GM18517 (cell line): ENCODE results near the gene EIF2AK3.
"Not testable (repeated sequence)": the region's sequence is repeated elsewhere in the genome, so short reads cannot be mapped to it uniquely, and the experiment has no call there.

Source experiments
- ATAC-seq: cut with Tn5 transposase; IDR thresholded peaks from one replicate; pipeline ENCODE4 v1.9.1; 2021; ENCODE audit warnings: mild to moderate bottlenecking, moderate library complexity; ENCODE audit not compliant: unreplicated experiment

EIF2AK3 gene

DNA sequence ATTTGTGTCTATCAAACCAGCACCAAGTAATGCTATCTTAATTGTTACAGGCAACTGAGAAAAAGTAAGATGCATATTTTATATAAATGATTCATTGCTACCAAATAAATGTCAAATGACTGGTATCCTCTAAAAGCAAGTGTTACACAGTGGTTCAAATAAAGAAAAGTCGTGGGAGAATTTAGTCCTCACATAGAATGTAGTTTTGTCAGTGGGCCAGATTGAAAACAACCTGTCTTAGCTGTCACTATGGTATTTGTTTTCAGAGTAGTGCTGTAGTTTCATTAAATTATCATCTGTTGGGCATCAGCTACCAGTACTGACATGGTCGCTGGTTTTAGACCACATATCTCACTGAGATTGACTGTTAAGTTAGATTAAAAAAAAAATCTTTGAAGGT is 10.2 kb upstream of the EIF2AK3 start:
- no peak for ATAC-seq

DNA sequence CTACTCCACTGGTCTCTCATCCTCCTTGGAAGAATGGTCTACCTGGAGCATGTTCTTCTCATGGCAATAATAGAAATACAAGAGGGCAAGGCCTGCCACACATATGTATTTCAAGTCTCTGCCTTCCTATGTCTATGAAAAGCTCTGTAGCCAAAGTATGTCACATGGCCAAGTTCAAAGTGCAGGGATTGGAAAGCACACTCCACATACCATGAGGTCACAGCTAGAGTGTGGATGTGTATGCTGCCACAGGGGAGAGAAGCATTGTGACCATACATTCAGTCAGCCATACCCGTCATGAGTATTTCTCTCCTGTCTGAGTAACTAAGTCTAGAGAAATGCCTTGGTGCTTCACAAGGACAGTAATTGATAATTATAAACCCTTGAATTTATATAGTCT is 8.8 kb upstream of the EIF2AK3 start:
- ATAC-seq: no peak

GRCh38 chr2:88632569-88632968 is 5.3 kb upstream of the EIF2AK3 start:
- no peak for ATAC-seq

GRCh38 chr2:88628571-88628939 is 1.3 kb upstream of the EIF2AK3 start:
- ATAC-seq: no peak

DNA sequence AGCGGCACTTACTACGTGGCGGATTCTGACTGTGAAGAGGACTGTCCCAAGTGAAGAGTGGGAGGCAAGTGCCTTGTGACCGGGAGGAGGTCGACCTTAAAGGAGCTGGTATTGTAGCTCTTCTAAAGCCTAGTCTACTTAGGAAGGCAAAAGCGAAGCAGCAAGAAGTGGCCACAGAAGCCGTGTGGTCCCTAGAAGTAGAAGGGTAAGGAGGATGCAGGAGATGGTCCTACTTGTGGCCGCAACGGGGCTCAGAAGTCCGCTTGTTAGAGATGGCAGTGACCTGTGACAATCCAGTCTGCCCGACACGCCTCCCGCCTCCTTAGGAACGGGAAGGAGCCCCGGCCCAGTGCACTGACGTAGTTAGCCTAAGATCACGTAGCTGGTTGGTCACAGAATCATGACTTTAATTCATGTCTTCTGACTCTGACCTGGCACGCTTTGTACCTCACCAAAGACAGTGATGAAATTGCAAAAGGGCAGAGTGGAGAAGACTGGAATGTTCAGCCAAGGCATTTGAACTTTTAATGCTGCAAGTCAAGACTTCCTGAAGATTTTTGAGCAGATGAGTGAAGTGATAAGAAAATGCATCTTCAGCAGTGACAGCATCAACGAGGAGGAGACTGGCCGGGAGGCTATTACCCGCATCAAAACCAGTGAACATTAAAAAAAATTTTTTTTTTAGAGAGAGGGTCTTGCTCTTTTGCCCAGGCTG is 749 bp upstream of the EIF2AK3 start:
- peak; percentile 38 for ATAC-seq

DNA sequence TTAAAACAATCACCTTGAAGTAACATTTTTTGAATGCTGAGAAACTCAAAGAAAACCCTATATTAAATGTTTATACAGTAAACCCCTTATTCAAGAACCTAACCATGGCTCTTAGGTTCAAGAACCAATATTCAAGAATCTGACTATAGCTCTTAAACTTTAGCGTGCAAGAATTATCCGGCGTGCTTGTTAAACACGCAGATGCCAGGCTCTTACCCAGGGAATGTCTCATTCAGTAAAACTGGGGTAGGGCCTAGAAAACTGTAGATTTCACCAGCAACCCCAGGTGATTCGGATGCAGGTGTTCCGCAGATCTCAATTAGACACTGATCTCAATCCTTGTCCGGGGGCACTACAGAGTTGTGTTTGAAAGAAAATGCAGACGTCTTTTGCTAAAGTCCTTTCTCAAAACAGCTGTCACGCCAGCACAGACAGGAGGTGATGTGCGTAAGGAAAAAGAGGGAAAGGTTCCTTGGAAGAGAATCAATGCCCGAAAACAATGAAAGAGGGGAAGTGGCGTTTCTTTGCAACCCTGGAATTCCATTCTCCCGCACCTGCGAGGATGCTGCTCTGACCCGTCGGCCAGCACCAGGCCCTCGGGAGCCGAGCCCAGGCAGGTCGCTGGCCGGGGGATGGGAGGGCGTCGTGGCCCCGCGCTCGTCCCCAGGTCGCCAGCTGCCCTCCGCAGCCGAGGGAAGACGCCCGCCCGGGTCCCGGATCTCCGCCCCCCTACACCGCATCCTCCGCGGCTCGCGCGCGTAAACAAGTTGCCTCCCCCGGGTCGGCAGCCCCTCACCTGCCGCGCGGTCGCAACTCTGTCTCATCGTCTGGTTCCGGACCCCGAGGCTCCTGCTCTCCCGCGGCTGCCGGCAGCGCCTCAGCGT is 851 bp downstream of the EIF2AK3 start:
- no peak for ATAC-seq

- no peak for ATAC-seq
Observed at GRCh38 chr2:88624477-88624876, 2.8 kb downstream of the EIF2AK3 start.

DNA sequence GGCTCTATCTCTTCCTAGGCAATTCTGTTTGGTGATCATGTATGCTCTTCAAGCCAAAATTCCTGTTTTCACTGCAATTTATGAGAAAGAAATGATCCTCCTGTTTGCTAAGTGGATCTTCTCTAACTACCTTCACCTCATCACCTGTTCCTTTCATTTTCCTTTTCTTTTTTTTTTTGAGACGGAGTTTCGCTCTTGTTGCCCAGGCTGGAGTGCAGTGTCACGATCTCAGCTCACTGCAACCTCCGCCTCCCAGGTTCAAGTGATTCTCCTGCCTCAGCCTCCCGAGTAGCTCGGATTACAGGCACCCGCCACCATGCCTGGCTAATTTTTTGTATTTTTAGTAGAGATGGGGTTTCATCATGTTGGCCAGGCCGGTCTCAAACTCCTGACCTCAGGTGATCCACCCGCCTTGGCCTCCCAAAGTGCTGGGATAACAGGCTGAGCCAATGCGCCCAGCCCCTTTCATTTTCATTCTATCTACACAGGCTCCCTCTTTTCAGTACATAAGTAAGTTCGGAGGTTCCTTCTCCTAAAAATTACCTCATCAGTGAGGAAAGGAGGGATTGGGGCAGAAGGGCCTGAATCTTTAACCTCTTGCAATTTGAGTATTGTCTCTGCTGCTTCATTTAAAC is 3.3 kb downstream of the EIF2AK3 start:
- ATAC-seq: not testable (repeated sequence)

- no peak for ATAC-seq
Observed at GRCh38 chr2:88622307-88622706, 5.0 kb downstream of the EIF2AK3 start.

DNA sequence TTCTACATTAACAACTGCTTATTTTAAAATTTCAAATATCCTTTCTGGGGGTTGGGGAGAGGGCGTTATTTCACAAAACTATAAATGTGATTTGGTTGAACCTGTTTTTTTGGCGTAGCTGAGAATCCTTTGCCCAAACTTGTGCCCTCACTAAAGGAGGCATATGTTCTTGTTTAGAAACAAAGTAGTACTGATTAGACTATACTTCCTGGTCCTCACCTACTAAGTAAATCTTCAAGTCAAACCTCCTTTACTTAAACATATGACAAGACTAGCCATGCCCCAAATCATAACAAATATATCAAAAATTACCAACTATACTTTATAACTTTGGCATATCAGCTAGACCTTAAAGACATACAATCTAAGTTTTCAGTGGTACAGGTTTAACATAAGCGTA is 5.8 kb downstream of the EIF2AK3 start:
- no peak for ATAC-seq

DNA sequence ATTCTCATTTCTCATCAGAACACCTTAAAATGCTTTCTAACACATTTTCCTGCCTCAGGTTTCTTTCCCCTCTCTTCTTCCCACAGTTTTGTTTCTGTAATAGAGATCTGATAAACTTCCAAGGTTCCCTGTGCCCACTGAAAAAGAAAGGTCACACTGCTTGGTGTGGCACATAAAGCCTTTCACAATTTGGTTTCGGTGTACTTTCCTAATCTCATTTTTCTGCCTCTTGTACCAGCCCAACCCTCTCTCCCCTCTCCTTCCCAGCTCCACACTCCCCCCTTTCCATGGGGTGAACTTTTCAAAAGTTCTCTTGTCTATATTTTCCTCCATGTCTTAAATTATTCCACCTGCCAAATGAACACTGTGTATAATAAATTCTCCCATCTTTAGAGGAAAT is 7.2 kb downstream of the EIF2AK3 start:
- ATAC-seq: no peak

DNA sequence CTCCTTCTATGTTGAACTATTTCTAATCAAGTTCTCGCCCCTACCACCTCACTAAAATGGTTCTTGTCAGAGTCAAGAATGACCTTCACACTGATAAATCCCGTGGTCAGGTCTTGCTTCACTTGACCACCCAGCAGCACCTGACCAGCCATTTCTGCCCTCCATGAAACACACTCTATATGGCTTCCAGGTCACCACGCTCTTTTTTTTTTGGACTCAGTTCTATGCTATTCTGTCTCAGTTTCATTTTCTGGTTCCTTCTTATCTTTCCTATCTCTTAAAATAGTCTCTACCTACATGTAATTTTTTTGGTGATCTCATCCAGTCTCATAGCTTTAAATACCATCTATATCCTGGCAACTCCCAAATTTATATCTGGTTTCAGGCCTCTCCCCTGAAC is 11.4 kb downstream of the EIF2AK3 start:
- ATAC-seq: peak; percentile 62

DNA sequence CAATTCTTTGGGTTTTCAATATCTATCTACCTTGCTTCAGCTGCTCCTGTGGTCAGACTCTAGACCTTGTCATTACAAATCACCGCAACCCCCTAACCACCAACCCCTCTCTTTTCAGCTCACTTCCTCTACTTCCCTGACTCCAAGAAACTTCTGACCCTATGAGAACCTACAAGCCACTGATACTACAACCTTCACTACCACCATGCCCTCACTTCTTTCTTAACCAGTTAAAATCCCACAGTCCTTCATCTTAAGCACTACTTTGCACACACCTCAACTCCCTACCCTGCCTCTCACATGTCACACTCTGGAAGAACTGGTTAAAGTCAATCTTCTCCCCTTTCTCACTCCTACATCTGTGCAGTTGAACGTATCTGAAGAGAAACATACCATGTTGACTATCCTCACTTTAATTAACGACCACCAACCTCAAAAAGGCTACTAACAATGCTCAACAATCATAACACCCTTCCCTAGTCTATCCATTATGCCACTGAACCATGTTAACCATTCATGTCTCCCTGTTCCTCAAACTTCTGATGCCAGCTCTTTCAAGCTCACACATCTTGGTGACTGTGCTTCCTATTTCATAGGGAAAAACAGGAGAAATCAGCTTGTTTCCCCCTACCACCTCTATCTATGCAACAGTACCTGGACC is 12.6 kb downstream of the EIF2AK3 start:
- ATAC-seq: peak; percentile 69

DNA sequence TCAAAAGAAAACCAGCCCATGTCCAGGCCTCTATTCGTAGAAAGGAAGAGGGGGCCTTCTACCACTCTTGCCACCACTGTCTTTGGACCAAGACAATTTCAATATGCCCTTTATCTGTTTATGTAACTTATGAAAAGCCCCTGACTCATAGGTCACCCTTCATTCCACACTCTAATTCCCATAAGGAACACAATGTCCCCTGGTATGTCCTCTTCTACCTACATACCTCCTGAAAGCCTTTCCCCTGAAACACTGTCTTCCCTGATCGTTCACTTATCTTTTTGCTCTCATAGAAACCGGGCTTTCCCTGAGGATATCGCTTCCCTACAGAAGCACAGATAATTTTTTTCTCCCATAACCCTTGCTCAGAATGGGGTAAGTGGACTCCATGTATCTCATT is 13.3 kb downstream of the EIF2AK3 start:
- no peak for ATAC-seq

DNA sequence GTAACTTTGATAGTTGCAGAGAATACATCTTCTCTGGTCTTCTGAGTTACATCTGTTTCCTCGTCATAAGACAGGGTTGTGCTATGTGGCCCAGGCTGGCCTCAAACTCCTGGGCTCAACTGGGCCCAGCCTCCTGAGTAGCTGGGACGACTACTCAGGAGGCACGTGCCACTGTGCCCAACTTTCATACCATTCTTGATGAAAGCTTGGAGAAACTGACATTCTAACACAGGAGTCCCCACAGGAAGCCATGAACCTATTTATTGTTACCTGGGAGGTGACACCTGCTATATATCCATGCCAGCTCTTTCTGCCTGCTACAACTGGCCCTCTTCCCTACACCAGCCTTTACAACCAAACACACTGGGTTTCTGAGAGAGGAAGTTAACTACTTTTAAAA is 19.1 kb downstream of the EIF2AK3 start:
- peak; percentile 40 for ATAC-seq

- no peak for ATAC-seq
Observed at GRCh38 chr2:88607416-88607815, 19.8 kb downstream of the EIF2AK3 start.

DNA sequence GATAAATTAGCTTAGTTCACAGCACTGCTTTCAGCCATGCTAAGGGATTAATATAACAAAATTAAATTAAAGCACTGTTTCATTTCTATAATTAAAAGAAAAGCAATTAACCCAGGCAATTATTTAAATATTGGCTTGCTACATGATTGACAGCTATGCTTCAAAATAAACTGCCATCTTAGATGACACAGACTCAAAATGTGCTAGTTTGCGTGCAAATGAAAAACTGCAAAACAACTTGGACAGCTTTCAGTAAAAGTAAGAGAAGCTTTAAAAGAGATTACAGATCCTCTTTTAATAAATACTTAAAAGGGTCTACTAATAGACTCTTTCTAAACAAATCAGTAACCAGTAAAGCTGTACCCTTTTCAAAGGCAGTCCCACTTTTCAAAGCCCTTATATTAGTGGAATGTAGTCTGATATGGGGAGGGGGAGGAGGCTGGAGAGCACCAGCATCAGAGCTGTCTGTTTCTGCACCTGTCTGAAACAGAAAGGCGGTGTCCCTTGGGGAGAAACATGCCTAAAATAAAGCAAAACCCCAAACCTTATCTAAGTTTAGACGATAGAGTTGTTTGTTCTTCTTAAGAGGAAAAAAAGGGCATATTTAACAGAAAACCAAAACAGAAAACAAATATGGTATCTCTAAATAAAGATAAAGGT is 20.8 kb downstream of the EIF2AK3 start:
- ATAC-seq: peak; percentile 75

DNA sequence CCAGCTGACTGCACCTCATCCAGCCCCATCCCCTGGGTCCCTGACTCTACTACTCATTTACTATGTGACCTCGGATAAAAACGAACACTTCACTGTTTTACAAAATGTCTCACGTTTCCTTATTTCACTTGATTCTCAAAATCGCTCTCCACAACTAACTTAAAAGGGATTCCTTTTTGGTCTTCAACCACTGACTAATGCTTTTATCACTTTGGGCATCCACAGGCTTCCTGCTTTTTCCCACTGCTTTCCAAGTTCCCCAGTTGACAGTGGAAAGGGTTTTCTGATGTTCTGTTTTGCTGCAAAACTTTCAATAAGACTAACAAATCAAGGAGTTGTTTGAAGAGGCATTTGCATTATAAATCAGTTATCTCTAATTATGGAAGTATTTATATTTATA is 24.1 kb downstream of the EIF2AK3 start:
- no peak for ATAC-seq

DNA sequence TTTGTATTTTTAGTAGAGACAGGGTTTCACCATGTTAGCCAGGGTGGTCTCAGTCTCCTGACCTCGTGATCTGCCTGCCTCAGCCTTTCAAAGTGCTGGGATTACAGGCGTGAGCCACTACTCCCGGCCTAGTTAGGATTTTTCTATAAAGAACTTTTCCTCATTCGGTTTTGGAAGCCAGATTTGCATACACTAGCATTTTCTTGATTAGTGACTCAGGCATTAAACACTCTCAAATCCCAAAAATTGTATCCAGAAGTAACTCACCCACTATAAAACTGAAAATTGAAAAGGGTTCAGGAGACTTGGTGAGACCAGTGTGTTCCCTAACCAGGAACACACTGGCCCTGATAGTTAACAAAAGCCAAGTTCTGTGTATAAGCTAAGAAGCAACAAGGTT is 25.2 kb downstream of the EIF2AK3 start:
- ATAC-seq: no peak

DNA sequence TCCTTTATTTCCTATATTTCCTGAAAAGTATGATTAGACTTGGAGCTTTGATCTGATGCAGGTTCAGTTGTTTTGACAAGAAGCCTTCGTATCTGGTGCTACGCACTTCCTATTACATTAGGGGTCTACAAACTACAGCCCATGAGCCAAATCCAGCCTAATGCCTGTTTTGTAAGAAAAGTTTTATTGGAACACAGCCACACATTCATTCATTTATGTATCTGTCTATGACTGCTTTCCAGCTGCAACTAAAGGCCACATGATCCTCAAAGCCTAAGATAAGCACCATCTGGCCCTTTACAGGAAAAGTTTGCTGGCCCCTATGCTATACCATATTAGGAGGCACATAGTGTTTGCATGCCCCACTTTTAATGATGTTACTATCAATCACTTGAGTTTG is 26.0 kb downstream of the EIF2AK3 start:
- ATAC-seq: no peak

DNA sequence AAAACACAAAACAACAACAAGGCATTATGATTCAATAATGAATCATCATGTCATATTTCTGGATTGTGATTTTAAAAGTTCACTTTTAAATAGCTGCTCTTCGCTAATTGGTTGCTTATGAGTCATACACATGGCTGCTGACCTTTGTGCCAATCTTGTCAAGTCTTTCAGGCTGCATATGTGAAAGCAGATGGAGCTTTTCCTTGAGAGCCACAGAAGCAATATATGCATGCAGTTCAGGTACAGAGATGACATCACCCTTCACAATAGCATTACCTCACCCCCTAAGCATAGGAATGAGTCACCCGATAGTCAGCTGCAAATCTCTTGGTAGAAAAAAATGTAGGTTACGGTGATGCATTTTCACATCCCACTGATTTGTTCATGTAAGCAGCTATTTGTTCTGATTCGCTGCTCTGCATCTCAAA is 27.2 kb downstream of the EIF2AK3 start:
- ATAC-seq: peak; percentile 99
